ENCODE measurements around the gene GRM7.

GRM7 gene

GRCh38 chr3:6985848-6986247 is 124.9 kb downstream of the GRM7 start:
- DNase-seq = no peak

- no peak for DNase-seq
Observed at GRCh38 chr3:6989608-6990291, 128.8 kb downstream of the GRM7 start.

GRCh38 chr3:6994081-6994668 is 133.3 kb downstream of the GRM7 start:
- no peak for DNase-seq

DNA sequence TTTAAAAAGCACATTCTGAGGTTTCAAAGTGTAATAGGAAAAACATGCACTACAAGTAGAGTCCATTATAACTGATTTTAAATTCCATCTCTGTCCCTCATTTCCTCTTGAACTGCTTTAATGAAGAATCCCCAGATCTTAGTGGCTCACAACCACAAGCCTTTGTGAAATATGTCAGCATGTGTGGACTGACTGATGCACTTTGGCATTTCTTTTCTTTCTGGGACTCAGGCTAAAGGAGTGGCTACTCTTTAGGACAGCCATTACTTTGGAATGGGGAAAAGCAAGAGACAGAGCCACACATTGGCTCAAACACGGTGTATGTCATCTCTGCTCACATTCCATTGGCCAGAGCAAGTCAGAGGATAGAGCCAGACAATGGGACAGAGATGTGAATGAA is 139.6 kb downstream of the GRM7 start:
- DNase-seq = no peak

- no peak for DNase-seq
Observed at GRCh38 chr3:7001370-7001769, 140.5 kb downstream of the GRM7 start.

GRCh38 chr3:7015683-7016440 is 154.9 kb downstream of the GRM7 start:
- DNase-seq = no peak

GRCh38 chr3:7025581-7026300 is 164.8 kb downstream of the GRM7 start:
- DNase-seq = no peak

DNA sequence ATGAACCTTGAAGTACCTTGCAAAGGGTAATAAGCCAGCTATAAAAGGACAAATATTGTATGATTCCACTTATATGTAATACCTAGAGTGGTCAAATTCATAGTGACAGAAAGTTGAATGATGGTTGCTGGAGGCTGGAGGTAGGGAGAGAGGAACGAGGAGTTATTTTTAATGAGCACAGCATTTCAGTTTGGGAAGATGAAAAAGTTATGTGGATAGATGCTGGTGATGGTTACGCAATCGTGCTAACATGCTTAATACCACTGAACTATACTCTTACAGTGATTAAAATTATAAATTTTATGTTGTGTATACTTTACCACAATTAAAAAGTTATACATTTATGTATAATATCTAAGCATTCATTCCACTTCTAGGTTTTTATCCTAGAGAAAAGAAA is 168.6 kb downstream of the GRM7 start:
- no peak for DNase-seq

DNA sequence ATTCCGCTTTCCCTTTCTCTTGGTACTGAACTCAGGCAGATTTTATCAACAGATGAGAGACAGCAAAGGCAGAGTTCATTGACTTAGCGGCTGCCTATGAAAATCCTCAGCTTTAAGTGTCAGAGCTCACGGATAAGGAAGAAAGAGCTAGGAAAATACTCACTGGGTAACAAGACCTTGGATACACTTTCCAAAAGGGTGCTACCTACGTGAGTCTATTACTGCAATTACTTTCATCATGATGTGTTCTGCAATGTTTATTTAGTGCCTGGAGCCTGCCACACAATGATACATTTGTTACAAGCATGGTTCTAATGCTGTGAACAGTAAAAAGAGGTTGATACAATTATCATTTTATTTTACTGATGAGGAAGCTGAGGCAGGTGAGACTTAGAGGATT is 177.5 kb downstream of the GRM7 start:
- no peak for DNase-seq

DNA sequence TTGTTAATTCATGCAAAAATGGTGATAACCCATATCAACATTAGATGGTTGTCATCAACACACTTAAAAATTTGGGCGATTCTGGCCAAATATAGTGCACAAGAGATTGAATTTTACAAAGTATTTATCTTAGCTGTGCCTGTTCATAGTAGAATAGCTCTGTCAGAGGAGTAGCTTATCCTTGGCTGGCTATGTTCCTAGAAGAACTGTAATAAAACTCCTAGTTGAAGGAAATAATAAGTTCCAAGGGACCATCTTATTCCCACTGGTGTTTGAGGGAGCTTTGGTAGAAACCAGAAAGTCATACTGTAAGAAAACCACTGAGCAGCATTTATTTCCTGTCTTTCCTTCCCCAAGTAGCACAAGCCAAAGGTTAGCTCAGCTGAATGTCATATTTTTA is 201.8 kb downstream of the GRM7 start:
- DNase-seq = no peak

- no peak for DNase-seq
Observed at GRCh38 chr3:7070461-7070860, 209.5 kb downstream of the GRM7 start.

DNA sequence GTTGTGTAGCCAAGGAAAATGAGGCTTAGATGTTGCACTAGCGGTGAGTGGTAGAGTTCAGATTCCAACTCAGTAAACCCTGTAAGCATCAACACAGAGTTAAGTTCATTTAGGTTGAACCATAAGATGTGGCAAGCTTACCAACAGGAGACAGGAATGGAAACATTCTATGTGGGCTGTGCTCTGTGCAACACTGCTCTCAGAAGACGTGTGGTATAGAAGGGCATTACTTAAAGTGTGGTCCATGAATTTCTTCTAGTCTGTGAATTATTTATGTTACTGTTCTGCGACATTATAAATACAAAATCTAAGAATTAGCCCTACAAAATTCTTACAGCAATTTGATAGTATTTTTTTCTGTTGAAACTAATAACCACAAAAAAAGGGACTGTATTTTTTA is 213.3 kb downstream of the GRM7 start:
- DNase-seq = no peak

DNA sequence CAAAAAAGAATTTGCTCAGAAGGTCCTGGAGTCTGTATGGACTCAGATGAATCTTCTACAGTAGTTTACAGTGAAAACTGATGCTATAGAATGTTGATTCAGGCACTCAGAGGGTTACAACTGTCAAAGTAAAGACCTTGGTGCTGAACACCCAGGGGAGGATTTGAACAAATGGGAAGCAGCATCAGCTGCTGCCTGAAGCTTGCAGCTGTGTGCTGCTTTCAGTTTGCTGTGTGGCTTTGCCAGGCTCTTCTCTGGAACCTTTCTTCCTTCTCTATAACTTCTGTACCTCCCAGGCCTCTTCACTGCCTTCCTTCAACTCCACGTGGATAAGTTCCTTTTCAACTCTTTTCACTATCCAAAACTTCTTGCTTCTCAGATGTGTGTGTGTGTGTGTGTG is 214.2 kb downstream of the GRM7 start:
- DNase-seq = no peak

- DNase-seq = no peak
Observed at GRCh38 chr3:7075901-7076300, 215.0 kb downstream of the GRM7 start.

- no peak for DNase-seq
Observed at GRCh38 chr3:7082244-7082643, 221.3 kb downstream of the GRM7 start.

- DNase-seq = no peak
Observed at GRCh38 chr3:7086417-7086816, 225.5 kb downstream of the GRM7 start.

GRCh38 chr3:7095116-7095515 is 234.2 kb downstream of the GRM7 start:
- DNase-seq = no peak

DNA sequence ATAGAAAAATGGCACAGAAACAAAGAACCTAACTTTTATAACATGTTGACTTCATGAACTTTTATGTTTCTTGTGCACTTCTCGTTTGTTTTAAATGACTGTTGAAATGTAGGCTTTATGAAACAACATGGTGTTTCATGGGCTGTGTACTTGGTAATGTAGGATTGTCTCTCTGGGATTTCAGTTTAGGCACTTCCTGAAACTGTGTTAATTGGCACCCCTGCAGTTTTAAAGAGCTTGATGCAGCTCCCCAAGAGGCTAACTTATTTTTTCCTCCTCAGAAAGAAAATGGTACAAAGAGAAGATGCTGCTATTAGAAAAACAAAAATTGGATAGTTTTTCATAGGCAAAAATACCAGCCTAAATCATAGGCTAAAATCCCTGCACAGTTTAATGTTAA is 239.2 kb downstream of the GRM7 start:
- no peak for DNase-seq

DNA sequence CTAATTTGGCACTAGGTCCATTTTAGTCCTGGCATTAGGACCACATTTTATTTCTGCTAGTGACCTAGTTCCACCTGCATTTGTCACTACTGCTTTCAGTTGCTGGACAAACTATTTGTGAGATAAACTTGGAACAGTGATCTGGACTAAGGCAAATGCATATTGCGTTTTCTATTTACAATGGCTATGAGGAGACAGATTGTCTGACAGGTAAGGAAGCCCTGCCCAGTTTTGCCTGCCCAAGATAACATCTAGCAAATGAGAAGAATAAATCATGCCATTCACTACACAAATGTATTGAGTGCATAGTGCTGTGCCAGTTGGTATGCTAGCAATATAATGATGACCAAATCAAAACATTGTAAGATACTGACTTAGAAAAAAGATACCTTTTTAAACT is 245.7 kb downstream of the GRM7 start:
- no peak for DNase-seq

DNA sequence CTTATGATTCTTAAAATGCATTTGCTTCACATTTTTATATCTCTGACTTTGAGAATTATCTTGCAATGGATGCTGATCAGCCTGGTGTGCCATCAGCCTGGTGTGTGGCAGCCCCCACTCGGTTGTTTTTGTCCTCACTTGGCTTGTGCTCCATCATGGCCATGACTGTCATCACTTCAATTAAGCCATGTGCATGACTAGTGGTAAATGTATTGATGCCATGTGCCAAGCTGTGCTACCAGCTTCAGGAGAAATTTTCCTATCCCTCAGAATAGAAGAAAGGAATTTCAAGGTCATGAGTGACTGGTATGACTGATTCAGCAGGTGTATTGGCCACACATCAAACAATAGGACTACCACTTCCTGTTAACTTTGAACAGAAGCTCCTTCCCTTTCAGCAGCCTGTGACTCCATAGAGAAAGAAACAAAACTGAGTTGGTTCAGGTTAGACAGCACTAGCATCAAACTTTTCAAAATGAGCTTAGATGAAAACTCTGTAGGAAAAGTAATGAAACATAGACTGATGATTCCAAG is 251.7 kb downstream of the GRM7 start:
- no peak for DNase-seq

- no peak for DNase-seq
Observed at GRCh38 chr3:7144697-7145308, 283.9 kb downstream of the GRM7 start.

DNA sequence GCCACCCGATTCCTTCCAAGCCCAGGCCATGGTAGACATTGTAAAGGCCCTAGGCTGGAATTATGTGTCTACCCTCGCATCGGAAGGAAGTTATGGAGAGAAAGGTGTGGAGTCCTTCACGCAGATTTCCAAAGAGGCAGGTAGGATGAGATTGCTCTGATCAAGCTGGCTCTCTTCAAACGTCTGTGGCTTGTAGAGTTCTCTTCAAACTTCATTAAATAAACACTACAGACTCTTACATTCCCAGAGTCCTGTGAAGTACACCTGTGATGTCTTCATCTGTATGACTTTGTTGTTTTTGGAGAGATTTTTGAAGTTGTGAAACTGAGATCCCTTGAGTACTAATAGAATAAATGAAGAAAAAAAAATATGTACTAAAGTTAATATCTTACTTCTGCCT is 285.6 kb downstream of the GRM7 start:
- no peak for DNase-seq

- no peak for DNase-seq
Observed at GRCh38 chr3:7158516-7158915, 297.6 kb downstream of the GRM7 start.

Measured in midbrain (tissue), 1 donor.